ENCODE data around the gene RUBCNL.

GRCh38 chr13:46389457-46390451 is 2.7 kb upstream of the RUBCNL start:
- TF ChIP-seq CTCF (conservative IDR thresholded peaks at IDR 0.05) (no peak), ZFX (IDR thresholded peaks at IDR 0.05) (no peak)
